ENCODE data around the gene CDH4. TPM values are rescaled to one million over a fixed set of nuclear protein-coding genes. Genes with fewer than 3 reads are reported as not detected.

Gene CDH4
- total and polyA plus RNA-seq, 2 of the 4 experiments (the other 2 are of a cell fraction), result 1.6 to 3.5 TPM

- Histone ChIP-seq H3K9ac (ENCODE audit: low read depth, low read length) (no peak overlapping the region), H3K23ac (ENCODE audit: low read depth, low read length) (no peak overlapping the region), H4K91ac (ENCODE audit: insufficient read depth, low read depth, low read length) (no peak overlapping the region), H3K4me3 (ENCODE audit: insufficient read depth, low read depth, low read length) (no peak overlapping the region), H3K9me1 (ENCODE audit: insufficient read depth, low read length) (no peaks in the 10 kb centered on the region), H2AK9ac (replicated peaks; ENCODE audit: low read depth, low read length, poor library complexity) (no peak overlapping the region), H3K4me2 (ENCODE audit: low read depth, low read length) (no peak overlapping the region), H2AK5ac (ENCODE audit: low read depth, low read length) (no peak overlapping the region), H3K14ac (replicated peaks; ENCODE audit: low read depth, low read length) (no peak overlapping the region), H4K8ac (ENCODE audit: low read depth in 2 of 2, low read length in 2 of 2) (no peak overlapping the region), H3K18ac (ENCODE audit: low read depth, low read length) (no peak overlapping the region), H3K4me1 (ENCODE audit: control insufficient read depth, insufficient read depth, low read length) (no peaks in the 10 kb centered on the region), H3K56ac (ENCODE audit: extremely low read depth, insufficient read depth, low read length) (no peak overlapping the region), H3K36me3 (ENCODE audit: control insufficient read depth, insufficient read depth, low read length) (no peaks in the 10 kb centered on the region), H3K4ac (ENCODE audit: low read depth, low read length) (no peak overlapping the region), H3K9me3 (ENCODE audit: control insufficient read depth, insufficient read depth, low read length) (no peaks in the 10 kb centered on the region), H3K27me3 (ENCODE audit: control insufficient read depth, insufficient read depth, low read length) (no peaks in the 10 kb centered on the region), H3K79me1 (ENCODE audit: low read depth in 1 of 2, low read length in 2 of 2) (no peaks in the 10 kb centered on the region; a peak in 1 of 4 replicates), H4K5ac (ENCODE audit: low read depth, low read length) (no peak overlapping the region), H3K27ac (ENCODE audit: insufficient read depth, low read length) (no peak overlapping the region), H2BK5ac (ENCODE audit: low read depth, low read length, poor library complexity, severe bottlenecking) (no peak overlapping the region), H2BK120ac (ENCODE audit: low read depth, low read length) (no peak overlapping the region), H4K20me1 (ENCODE audit: insufficient read depth, low read length) (no peaks in the 10 kb centered on the region; the same call in 1 of the 2 replicates), H2BK20ac (ENCODE audit: low read depth, low read length) (no peak overlapping the region), H2BK15ac (ENCODE audit: low read depth, low read length) (no peak overlapping the region), H2AFZ (replicated peaks; ENCODE audit: low read length, poor library complexity) (no peak overlapping the region)
- CTCF ChIA-PET, result no interaction called here
- in situ Hi-C loops (cut with MboI; ENCODE audit: low sequenced_read_pairs) (loop anchor here (25.0 kb wide), 1 partner anchor 620 kb away; no protein-coding TSS in a partner anchor), intact Hi-C loops (cut with micrococcal nuclease) (no loop called here), dilution Hi-C loops (cut with HindIII; ENCODE audit: low sequenced_read_pairs, unreplicated experiment) (no loop called here)
- WGBS, 2 experiments (ENCODE audit: extremely low coverage in 2 of 2, insufficient read length in 1 of 2), result 100% methylated on average over 1 of the region's 6 CpGs; no CpG with 5 or more reads in 1 of the 2 experiments
- DNase-seq, result no peak
- POLR2A ChIA-PET (ENCODE audit: unreplicated experiment), result interaction anchor here (0.6 kb wide), 1 partner anchor 747 kb away, joined by 4 read pairs; no protein-coding TSS in a partner anchor
- no peak for ATAC-seq (ENCODE audit: low read depth)
- no peak for TF ChIP-seq CEBPB (IDR thresholded peaks at IDR 0.05; ENCODE audit: low read depth, low read length)
- TF ChIP-seq RCOR1 (IDR thresholded peaks at IDR 0.05; ENCODE audit: insufficient replicate concordance, low read length), result no peak
- TF ChIP-seq CHD1 (IDR thresholded peaks at IDR 0.05; ENCODE audit: low read depth, low read length), result no peak
- TF ChIP-seq NFE2L2 (IDR thresholded peaks at IDR 0.05; ENCODE audit: low read depth, low read length), result no peak
- TF ChIP-seq USF2 (IDR thresholded peaks at IDR 0.05; ENCODE audit: low read depth, low read length), result no peak
- no peak for TF ChIP-seq MXI1 (IDR thresholded peaks at IDR 0.05; ENCODE audit: borderline replicate concordance, low read depth, low read length)
- no peak for TF ChIP-seq RAD21 (IDR thresholded peaks at IDR 0.05; ENCODE audit: low read length)
- no peak for TF ChIP-seq FOS (IDR thresholded peaks at IDR 0.05; ENCODE audit: low read depth, low read length)
- no TSS peak for BruUV-seq (replicated peaks)
Measured at GRCh38 chr20:61267241-61267640, 15.2 kb downstream of the CDH4 start.

Data from IMR-90 (cell line).